Aorta (tissue), 5 donors: ENCODE results near the gene AUTS2. TPM values are rescaled to one million over a fixed set of nuclear protein-coding genes. Genes with fewer than 3 reads are reported as not detected.

Experiments
- ATAC-seq: fragments of 200-7000 bp; cut with Tn5 transposase; one replicate; pipeline ENCODE4 v1.9.1; 2022; ENCODE audit warnings: moderate library complexity; ENCODE audit not compliant: low FRiP score
- DNase-seq, 2 donors: peaks; one replicate each; pipeline ENCODE4 v3.0.0-alpha.2; 2020
- H3K27ac ChIP-seq, 2 donors: one replicate each; pipeline ENCODE4 v1.5.1; 2013; ENCODE audit warnings: low read length in 2 of 2, mild to moderate bottlenecking in 2 of 2, moderate library complexity in 2 of 2, control low read depth in 1 of 2, inconsistent platforms in 1 of 2, low read depth in 1 of 2
- H3K27me3 ChIP-seq, 2 donors: one replicate each; pipeline ENCODE4 v1.6.1; 2013; ENCODE audit warnings: control low read depth in 1 of 2, low read length in 1 of 2, mild to moderate bottlenecking in 1 of 2, moderate library complexity in 1 of 2; ENCODE audit not compliant: insufficient read depth in 2 of 2, control insufficient read depth in 1 of 2
- H3K36me3 ChIP-seq, 2 donors: one replicate each; pipeline ENCODE4 v1.6.1; 2013; ENCODE audit warnings: control low read depth in 1 of 2, low read length in 1 of 2, mild to moderate bottlenecking in 1 of 2; ENCODE audit not compliant: insufficient read depth in 2 of 2, control insufficient read depth in 1 of 2
- H3K4me1 ChIP-seq, 2 donors: one replicate each; pipeline ENCODE4 v1.6.1; 2013; ENCODE audit warnings: low read length in 2 of 2, control low read depth in 1 of 2, mild to moderate bottlenecking in 1 of 2, moderate library complexity in 1 of 2; ENCODE audit not compliant: insufficient read depth in 2 of 2, control insufficient read depth in 1 of 2
- H3K4me3 ChIP-seq, 2 donors: one replicate each; pipeline ENCODE4 v1.5.1; 2013; ENCODE audit warnings: low read length in 2 of 2, control low read depth in 1 of 2, mild to moderate bottlenecking in 1 of 2
- H3K9me3 ChIP-seq: one replicate; pipeline ENCODE4 v1.6.1; 2013; ENCODE audit warnings: mild to moderate bottlenecking, low read length; ENCODE audit not compliant: control insufficient read depth
- WGBS, 2 donors: extraction: QIAGEN DNeasy Blood & Tissue Kit; methylation state at CpG; one replicate each; pipeline ENCODE4 v1.1.7; 2013; 5-methylcytosine and 5-hydroxymethylcytosine counted together
- intact Hi-C, 2 donors: fragments of 100-400 bp; cut with DNase I; formaldehyde crosslinking; loops; one replicate each; pipeline versions ENCODE4 v1.14.2 to v1.15.0; 2022
- polyA plus RNA-seq, 2 donors: library from polyadenylated mRNA; stranded (reverse); fragments of 200-250 nt; gene quantifications; one replicate each; pipeline ENCODE4 v1.2.3, GENCODE V29; 2013
- total RNA-seq, 2 donors: library from RNA; stranded (reverse); fragmentation: NEBNext Ultra II Directional; extraction: Animal tissue kit (Norgen Biotek cat#: 25700); gene quantifications; one replicate each; pipeline ENCODE4 v1.2.1, GENCODE V29; 2021
- donor health status: healthy with polysubstance abuse.
- donor health status: Bipolar disorder and iron deficiency.
- donor health status: DM: no; HTN: no; CAD: no.
- donor health status: DM: no; HTN: no; CAD: no.
- donor health status: DM: yes; HTN: yes; CAD: no.

Gene AUTS2
- total and polyA plus RNA-seq, 4 donors = 3.9 to 102 (median 57.0) TPM

- ATAC-seq = no peak
- Histone ChIP-seq H3K4me1 (no peaks in the 10 kb centered on the region), H3K36me3 (no peaks in the 10 kb centered on the region), H3K4me3 (no peak overlapping the region), H3K27ac (no peak overlapping the region), H3K27me3 (peaks cover 0 to 4% of the 10 kb centered on the region in 2 donors), H3K9me3 (no peaks in the 10 kb centered on the region)
- no peak for DNase-seq
- intact Hi-C loops = no loop called here
- 86 to 92% methylated on average over 7 of the region's 7 CpGs for WGBS, 2 donors
Observed at GRCh38 chr7:69871213-69871885, 273.1 kb downstream of the AUTS2 start.

- WGBS, 2 donors = 73 to 77% methylated on average over 9 of the region's 9 CpGs
- ATAC-seq (no peak), DNase-seq (no peak)
- no peak overlapping the region for H3K27ac ChIP-seq
- no peaks in the 10 kb centered on the region for H3K4me1 ChIP-seq
- H3K4me3 ChIP-seq = no peak overlapping the region
- H3K9me3 ChIP-seq = no peaks in the 10 kb centered on the region
- no peaks in the 10 kb centered on the region for H3K36me3 ChIP-seq
- H3K27me3 ChIP-seq = peaks cover 0 to 4% of the 10 kb centered on the region in 2 donors
- intact Hi-C loops = no loop called here
Observed at GRCh38 chr7:69871886-69872569, 273.8 kb downstream of the AUTS2 start.

GRCh38 chr7:69873512-69873911 is 275.2 kb downstream of the AUTS2 start:
- DNase-seq (no peak), ATAC-seq (no peak)
- 93 to 96% methylated on average over 3 of the region's 3 CpGs for WGBS, 2 donors
- no peaks in the 10 kb centered on the region for H3K9me3 ChIP-seq
- H3K36me3 ChIP-seq = no peaks in the 10 kb centered on the region
- intact Hi-C loops = no loop called here
- H3K27me3 ChIP-seq = peaks cover 0 to 4% of the 10 kb centered on the region in 2 donors
- no peak overlapping the region for H3K27ac ChIP-seq
- no peak overlapping the region for H3K4me3 ChIP-seq
- no peaks in the 10 kb centered on the region for H3K4me1 ChIP-seq

GRCh38 chr7:69878015-69878414 is 279.7 kb downstream of the AUTS2 start:
- DNase-seq (no peak), ATAC-seq (no peak)
- H3K4me1 ChIP-seq = no peaks in the 10 kb centered on the region
- H3K27ac ChIP-seq = no peak overlapping the region
- intact Hi-C loops = no loop called here
- H3K27me3 ChIP-seq = peaks cover 0 to 4% of the 10 kb centered on the region in 2 donors
- no peaks in the 10 kb centered on the region for H3K36me3 ChIP-seq
- whole genome bisulfite sequencing, 2 donors = 79 to 83% methylated on average over 3 of the region's 3 CpGs
- no peak overlapping the region for H3K4me3 ChIP-seq
- no peaks in the 10 kb centered on the region for H3K9me3 ChIP-seq

GRCh38 chr7:69878591-69878990 is 280.3 kb downstream of the AUTS2 start:
- H3K4me3 ChIP-seq = no peak overlapping the region
- intact Hi-C loops = no loop called here
- 71 to 90% methylated on average over 3 of the region's 3 CpGs for WGBS, 2 donors
- H3K27me3 ChIP-seq = peaks cover 0 to 4% of the 10 kb centered on the region in 2 donors
- no peaks in the 10 kb centered on the region for H3K9me3 ChIP-seq
- no peak for ATAC-seq
- H3K36me3 ChIP-seq = no peaks in the 10 kb centered on the region
- no peaks in the 10 kb centered on the region for H3K4me1 ChIP-seq
- no peak for DNase-seq
- H3K27ac ChIP-seq = no peak overlapping the region

- Histone ChIP-seq H3K4me3 (no peak overlapping the region), H3K27me3 (no peaks in the 10 kb centered on the region), H3K27ac (no peak overlapping the region), H3K4me1 (no peaks in the 10 kb centered on the region), H3K36me3 (no peaks in the 10 kb centered on the region), H3K9me3 (no peaks in the 10 kb centered on the region)
- DNase-seq (no peak), ATAC-seq (no peak)
- WGBS, 2 donors = 87 to 93% methylated on average over 3 of the region's 3 CpGs
- intact Hi-C loops = no loop called here
Observed at GRCh38 chr7:69879989-69880388, 281.7 kb downstream of the AUTS2 start.

GRCh38 chr7:69880840-69881239 is 282.6 kb downstream of the AUTS2 start:
- ATAC-seq = no peak
- DNase-seq = no peak
- no peak overlapping the region for H3K27ac ChIP-seq
- intact Hi-C loops = no loop called here
- no peaks in the 10 kb centered on the region for H3K4me1 ChIP-seq
- no peaks in the 10 kb centered on the region for H3K36me3 ChIP-seq
- no peaks in the 10 kb centered on the region for H3K27me3 ChIP-seq
- WGBS, 2 donors = 75 to 79% methylated on average over 3 of the region's 3 CpGs
- H3K4me3 ChIP-seq = no peak overlapping the region
- no peaks in the 10 kb centered on the region for H3K9me3 ChIP-seq

GRCh38 chr7:69882269-69882668 is 284.0 kb downstream of the AUTS2 start:
- H3K4me3 ChIP-seq = no peak overlapping the region
- 91 to 98% methylated on average over 1 of the region's 1 CpG for WGBS, 2 donors
- no peaks in the 10 kb centered on the region for H3K27me3 ChIP-seq
- intact Hi-C loops = no loop called here
- no peaks in the 10 kb centered on the region for H3K36me3 ChIP-seq
- DNase-seq (no peak), ATAC-seq (no peak)
- H3K9me3 ChIP-seq = no peaks in the 10 kb centered on the region
- no peaks in the 10 kb centered on the region for H3K4me1 ChIP-seq
- no peak overlapping the region for H3K27ac ChIP-seq

- Histone ChIP-seq H3K4me3 (no peak overlapping the region), H3K36me3 (no peaks in the 10 kb centered on the region), H3K27me3 (no peaks in the 10 kb centered on the region), H3K4me1 (no peaks in the 10 kb centered on the region), H3K9me3 (no peaks in the 10 kb centered on the region), H3K27ac (no peak overlapping the region)
- DNase-seq (no peak), ATAC-seq (no peak)
- intact Hi-C loops = no loop called here
- 96 to 98% methylated on average over 7 of the region's 7 CpGs for WGBS, 2 donors
Observed at GRCh38 chr7:69883399-69883891, 285.2 kb downstream of the AUTS2 start.
